ENCODE measurements around the gene CELSR3.

Gene CELSR3

DNA sequence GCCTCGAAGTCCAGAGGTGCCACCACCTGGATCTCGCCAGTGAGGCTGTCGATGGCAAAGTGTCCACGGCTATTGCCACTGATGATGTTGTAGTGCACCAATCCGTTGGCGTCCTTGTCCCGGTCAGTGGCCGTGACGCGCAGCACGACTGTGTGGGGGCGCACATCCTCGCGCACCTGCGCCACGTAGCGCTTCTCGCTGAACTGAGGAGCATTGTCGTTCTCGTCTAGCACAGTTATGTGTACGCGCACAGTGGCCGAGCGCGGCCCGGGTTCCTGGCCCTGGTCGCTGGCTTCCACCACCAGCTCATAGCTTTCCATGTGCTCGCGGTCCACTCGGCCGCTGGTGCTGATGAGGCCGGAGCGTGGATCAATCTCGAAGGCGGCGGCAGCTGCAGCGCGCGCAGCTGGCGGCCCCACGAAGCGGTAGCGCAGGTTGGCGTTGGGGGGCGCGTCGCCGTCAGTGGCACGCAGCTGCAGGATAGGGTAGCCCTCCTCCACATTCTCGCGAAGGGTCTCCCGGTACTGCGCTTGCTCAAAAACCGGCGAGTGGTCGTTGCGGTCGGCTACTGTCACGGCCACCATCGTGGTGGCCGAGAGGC, 1.8 kb downstream of the CELSR3 start:
- DNase-seq, result no peak

- DNase-seq, result no peak
These were observed 5.8 kb downstream of the CELSR3 start for GRCh38 chr3:48656841-48657281.

- no peak for DNase-seq
These were observed 6.4 kb downstream of the CELSR3 start for GRCh38 chr3:48656061-48656840.

DNA sequence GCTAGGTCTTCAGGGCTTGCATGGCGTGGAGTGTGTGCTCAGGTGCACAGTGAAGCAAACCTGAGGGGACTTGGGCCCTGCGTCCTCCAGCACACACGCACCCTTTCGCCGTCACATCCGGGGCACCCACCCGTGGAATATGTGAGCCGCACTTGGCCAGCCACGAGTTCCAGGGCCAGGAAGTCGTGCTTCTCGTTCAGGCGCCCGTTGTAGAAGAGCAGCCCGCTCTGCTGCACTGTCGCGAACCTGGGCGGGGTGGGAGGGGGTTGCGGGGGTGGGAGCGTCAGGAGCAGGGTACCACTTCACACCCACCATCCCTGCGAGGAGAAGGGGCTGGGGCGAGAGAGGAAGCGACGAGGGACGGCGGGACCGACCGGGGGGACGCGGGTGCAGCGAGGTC, 7.1 kb downstream of the CELSR3 start:
- DNase-seq, result no peak

DNA sequence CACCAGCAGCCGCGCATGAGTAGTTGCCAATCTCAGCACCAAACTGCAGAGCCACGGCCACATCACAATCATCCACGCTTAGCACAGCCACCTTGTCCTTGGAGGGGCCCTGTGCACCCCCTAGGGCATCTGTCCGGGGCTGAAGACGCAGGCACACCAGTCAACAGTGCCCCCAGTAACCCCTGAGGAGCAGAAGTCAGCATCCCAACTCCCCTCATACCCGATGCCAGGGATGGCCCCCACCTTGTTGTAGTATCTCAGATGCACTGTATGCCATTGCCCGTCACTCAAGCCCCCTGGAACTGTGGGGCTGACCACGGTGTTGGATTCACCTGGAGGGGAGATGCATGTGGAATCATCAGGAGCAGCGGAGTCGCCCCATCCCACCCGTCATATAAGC, 7.6 kb downstream of the CELSR3 start:
- DNase-seq, result no peak

- DNase-seq, result no peak
These were observed 9.6 kb downstream of the CELSR3 start for GRCh38 chr3:48652923-48653715.

- DNase-seq, result no peak
These were observed 10.9 kb downstream of the CELSR3 start for GRCh38 chr3:48651771-48652170.

GRCh38 chr3:48650723-48651122, 12.0 kb downstream of the CELSR3 start:
- no peak for DNase-seq

- no peak for DNase-seq
These were observed 14.4 kb downstream of the CELSR3 start for GRCh38 chr3:48648188-48648850.

GRCh38 chr3:48647714-48648113, 15.0 kb downstream of the CELSR3 start:
- no peak for DNase-seq

- DNase-seq, result no peak
These were observed 17.6 kb downstream of the CELSR3 start for GRCh38 chr3:48644898-48645760.

DNA sequence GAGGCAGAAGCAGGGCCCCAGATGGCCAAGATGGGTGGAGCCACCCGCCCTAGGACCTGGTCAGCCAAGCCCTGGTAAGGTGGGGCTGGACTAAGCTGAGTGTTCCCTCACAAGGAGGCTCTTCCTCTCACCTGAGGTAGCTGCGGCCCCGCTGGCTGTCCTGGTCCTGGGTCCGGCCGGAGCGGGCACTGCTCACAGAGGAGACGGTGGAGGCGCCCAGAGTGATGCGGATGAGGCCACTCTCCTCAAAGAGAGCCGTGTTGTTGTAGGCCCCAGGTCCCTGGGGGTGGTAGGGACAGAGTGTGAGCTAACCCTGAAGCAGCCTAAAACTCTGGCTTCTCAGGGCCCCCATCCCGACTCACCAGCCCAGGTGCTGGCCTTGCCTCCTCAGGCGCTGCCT, 20.1 kb downstream of the CELSR3 start:
- DNase-seq, result no peak

DNA sequence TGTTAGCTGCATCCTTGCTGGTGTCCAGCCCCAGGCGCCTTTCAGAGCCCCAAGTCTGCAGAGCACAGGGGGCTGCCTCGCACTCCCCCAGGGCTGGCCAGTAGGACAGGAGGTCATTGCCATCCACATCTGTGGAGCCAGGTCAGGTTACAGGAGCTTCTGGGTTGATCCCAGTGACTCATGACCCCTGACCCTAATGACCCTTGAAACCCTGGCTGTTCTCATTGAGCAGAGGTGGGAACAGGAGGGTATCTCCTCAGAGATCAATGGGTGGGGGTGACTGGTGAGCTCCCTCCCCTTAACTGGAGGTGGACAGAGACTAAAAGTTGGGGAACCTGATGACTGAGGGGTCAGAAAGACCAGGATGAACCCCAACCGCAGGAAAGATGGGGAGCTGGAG, 21.3 kb downstream of the CELSR3 start:
- DNase-seq, result no peak

- no peak for DNase-seq
These were observed 22.6 kb downstream of the CELSR3 start for GRCh38 chr3:48639944-48640606.

DNA sequence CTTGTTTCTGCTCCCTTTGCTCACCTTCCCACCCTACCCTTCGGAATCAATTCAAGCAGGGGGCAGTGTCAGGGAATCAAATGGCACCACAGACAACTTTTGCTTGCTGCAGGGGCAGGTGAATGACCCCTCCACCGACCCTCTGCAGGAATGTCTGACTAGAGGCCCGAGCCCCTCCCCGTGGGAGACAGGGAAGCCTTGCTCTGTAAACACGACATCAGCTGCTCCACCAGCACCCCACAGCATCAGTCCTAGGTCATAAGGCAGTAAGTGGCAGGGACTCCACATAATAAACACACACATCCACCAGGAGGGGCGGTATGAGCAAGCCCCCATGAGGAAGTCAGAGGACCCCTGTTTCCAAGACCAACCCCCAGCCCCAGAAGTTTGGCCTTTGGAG, 25.4 kb downstream of the CELSR3 start:
- no peak for DNase-seq

GRCh38 chr3:48636149-48636655, 26.5 kb downstream of the CELSR3 start:
- DNase-seq, result no peak

- peak; percentile 53 for DNase-seq
These were observed 27.3 kb downstream of the CELSR3 start, which contains the start of gene SLC26A6 for GRCh38 chr3:48635222-48636021. SLC26A6 (minus strand) TSS chr3:48635461; CDS start chr3:48635393, 68 bp downstream.

GRCh38 chr3:48634661-48635221, 27.9 kb downstream of the CELSR3 start:
- DNase-seq, result no peak

DNA sequence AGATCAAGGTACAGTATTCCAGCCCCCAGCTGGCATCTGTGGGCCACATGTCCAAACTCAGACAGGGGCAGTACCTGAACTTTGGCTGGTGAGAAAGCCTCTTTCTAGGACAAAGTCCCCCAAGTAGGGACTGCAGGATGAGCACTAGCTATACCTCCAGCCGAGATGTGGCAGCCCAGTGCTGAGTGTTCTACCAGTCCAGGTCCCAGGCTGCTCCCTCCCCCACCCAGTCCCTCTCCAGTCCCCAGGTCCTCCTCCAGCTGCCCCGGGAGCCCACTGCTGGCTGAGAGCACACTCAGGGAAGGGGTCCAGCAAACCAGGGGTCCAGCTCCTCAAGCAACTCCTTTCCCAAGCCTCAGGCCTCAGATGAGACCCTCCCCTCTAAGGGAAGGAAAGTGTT, 28.9 kb downstream of the CELSR3 start:
- no peak for DNase-seq

DNA sequence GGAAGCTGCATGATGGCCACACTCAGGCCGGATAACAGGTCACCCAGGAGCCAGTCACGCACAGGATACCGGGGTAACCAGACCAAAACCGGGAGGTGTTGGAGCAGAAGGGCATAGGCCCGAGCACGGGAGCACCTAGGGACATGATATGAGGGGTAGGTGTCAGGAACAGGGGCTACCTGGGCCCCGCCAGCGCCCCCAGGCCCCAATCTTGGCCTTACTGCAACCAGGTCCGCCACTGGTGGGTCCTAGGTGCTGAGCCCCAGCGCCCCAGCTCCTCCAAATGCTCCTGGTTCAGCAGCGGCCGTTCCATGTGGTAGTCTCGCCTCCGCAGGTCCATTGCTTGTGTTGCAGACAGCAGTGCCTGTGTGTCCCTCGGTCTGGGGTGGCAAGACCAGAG, 29.4 kb downstream of the CELSR3 start:
- no peak for DNase-seq

Measured in NCI-H524 treated with DMSO at 0.1 percent for 48 hours (cell line).